NCI-H510A (cell line): ENCODE measurements around the gene EXOC6B.

Source experiments
- DNase-seq: peaks from one replicate; lab custom pipeline; 2025; lab: John Stamatoyannopoulos, UW

Gene EXOC6B

GRCh38 chr2:72144274-72144631 is 681.6 kb downstream of the EXOC6B start:
- no peak for DNase-seq

GRCh38 chr2:72143441-72144273 is 682.2 kb downstream of the EXOC6B start:
- no peak for DNase-seq

GRCh38 chr2:72142570-72143440 is 683.0 kb downstream of the EXOC6B start:
- DNase-seq = no peak

- no peak for DNase-seq
Observed at GRCh38 chr2:72141881-72142451, 683.9 kb downstream of the EXOC6B start.

- no peak for DNase-seq
Observed at GRCh38 chr2:72141032-72141645, 684.7 kb downstream of the EXOC6B start.

- no peak for DNase-seq
Observed at GRCh38 chr2:72140621-72140960, 685.2 kb downstream of the EXOC6B start.

- no peak for DNase-seq
Observed at GRCh38 chr2:72139874-72140620, 685.8 kb downstream of the EXOC6B start.

- no peak for DNase-seq
Observed at GRCh38 chr2:72139471-72139873, 686.4 kb downstream of the EXOC6B start.

GRCh38 chr2:72138921-72139381 is 686.9 kb downstream of the EXOC6B start:
- no peak for DNase-seq

- DNase-seq = no peak
Observed at GRCh38 chr2:72138011-72138881, 687.6 kb downstream of the EXOC6B start.

- no peak for DNase-seq
Observed at GRCh38 chr2:72137498-72138010, 688.3 kb downstream of the EXOC6B start.

GRCh38 chr2:72136933-72137497 is 688.8 kb downstream of the EXOC6B start:
- no peak for DNase-seq

- DNase-seq = no peak
Observed at GRCh38 chr2:72136331-72136730, 689.5 kb downstream of the EXOC6B start.

GRCh38 chr2:72135921-72136320 is 689.9 kb downstream of the EXOC6B start:
- no peak for DNase-seq

GRCh38 chr2:72134997-72135800 is 690.6 kb downstream of the EXOC6B start:
- DNase-seq = no peak

GRCh38 chr2:72134408-72134996 is 691.3 kb downstream of the EXOC6B start:
- no peak for DNase-seq

- no peak for DNase-seq
Observed at GRCh38 chr2:72133721-72134407, 692.0 kb downstream of the EXOC6B start.
